Lower leg skin (tissue), 3 donors: ENCODE data around the gene TPT1.

Source experiments
- CTCF ChIP-seq, 3 donors: fragments of 450-650 bp; IDR thresholded peaks; one replicate each; pipeline ENCODE4 v1.5.1; 2016; ENCODE audit warnings: antibody characterized with exemption in 3 of 3, mild to moderate bottlenecking in 3 of 3, moderate library complexity in 2 of 3
- POLR2A ChIP-seq, 2 donors: fragments of 450-650 bp; IDR thresholded peaks; one replicate each; pipeline ENCODE4 v1.6.1; 2016 to 2017; ENCODE audit warnings: antibody characterized with exemption in 2 of 2, mild to moderate bottlenecking in 1 of 2, moderate library complexity in 1 of 2

DNA sequence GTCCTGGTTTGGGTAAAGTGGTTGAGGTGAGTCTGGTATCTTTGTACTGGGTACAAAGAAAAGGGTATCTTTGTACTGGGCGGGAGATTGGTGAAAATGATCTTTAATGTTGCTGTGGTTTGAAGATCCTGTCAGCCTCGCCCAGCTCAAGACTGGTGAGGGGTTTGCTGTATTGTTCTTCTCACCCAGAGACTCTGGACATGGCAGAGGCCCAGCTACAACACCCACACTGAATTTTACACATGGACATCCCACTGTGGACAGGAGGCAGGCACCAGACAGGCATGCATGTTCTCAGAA is 42.8 kb downstream of the TPT1 start:
- TF ChIP-seq CTCF (IDR thresholded peaks at IDR 0.05) = no peak
- TF ChIP-seq POLR2A (IDR thresholded peaks at IDR 0.05) = no peak
